Gastrocnemius medialis (tissue), 4 donors: ENCODE data around the gene MRPL12.

Experiments
- POLR2A ChIP-seq, 2 donors: fragments of 450-650 bp; IDR thresholded peaks; one replicate each; pipeline ENCODE4 v1.6.1; 2017; ENCODE audit warnings: antibody characterized with exemption in 2 of 2, mild to moderate bottlenecking in 2 of 2, moderate library complexity in 2 of 2
- TF ChIP-seq, protein P1 (sequence below), 5 experiments: fragments of 450-650 bp in 3 of 5; fragments of 200-600 bp in 2 of 5; sonication (generic) in 2 of 5; IDR thresholded peaks in 4 of 5; conservative IDR thresholded peaks in 1 of 5; 1 replicate in 4 of 5; 2 replicates in 1 of 5; pipeline ENCODE4 v1.5.1; 2016 to 2019; ENCODE audit warnings: antibody characterized with exemption in 5 of 5, mild to moderate bottlenecking in 3 of 5, moderate library complexity in 3 of 5

DNA sequence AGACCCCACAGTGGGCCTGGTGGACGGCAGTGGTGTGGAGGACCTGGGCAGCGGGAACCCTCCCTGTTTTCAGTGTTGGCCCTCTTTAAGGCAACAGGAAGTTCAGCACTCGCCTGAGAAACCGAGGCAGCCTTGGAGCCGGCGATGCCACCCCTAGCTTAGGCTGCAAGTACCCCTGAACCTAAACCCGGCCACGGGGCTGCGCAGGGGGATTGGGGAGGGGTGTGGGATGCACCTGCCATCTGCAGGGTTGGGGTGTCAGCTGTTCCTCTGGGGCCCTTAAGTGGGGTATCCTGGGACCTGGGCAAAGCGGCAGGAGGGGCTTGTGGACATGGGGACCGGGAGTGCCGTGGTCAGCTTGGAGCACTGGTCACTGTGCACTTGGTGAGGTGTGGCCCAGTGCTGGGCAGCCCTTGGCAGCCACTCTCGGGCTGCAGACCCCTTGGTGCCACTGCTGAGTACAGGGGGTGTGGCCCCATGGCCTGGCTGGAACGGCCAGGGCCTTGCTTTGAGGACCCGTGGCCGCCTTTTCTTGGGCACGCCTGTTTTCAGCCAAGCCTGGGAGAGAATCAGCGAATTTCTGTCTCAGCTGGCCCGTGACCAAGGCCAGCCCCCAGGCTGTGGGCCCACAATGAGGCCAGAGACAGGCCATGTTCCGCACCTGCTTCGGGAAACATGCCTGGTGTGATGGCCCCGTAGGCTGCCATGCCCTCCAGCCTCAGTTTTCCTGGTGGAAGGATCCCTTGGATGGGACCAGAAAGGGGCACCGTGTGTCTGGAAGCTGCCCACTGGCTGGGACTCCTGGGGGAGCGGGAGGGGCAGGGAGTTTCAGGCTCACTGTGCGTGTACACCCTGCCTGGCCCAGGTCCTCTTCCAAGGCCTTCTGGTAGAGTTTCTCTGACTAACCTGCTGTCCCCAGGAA is 4.8 kb downstream of the MRPL12 start:
- TF ChIP-seq, protein P1, sequence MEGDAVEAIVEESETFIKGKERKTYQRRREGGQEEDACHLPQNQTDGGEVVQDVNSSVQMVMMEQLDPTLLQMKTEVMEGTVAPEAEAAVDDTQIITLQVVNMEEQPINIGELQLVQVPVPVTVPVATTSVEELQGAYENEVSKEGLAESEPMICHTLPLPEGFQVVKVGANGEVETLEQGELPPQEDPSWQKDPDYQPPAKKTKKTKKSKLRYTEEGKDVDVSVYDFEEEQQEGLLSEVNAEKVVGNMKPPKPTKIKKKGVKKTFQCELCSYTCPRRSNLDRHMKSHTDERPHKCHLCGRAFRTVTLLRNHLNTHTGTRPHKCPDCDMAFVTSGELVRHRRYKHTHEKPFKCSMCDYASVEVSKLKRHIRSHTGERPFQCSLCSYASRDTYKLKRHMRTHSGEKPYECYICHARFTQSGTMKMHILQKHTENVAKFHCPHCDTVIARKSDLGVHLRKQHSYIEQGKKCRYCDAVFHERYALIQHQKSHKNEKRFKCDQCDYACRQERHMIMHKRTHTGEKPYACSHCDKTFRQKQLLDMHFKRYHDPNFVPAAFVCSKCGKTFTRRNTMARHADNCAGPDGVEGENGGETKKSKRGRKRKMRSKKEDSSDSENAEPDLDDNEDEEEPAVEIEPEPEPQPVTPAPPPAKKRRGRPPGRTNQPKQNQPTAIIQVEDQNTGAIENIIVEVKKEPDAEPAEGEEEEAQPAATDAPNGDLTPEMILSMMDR (IDR thresholded peaks at IDR 0.05 in 4 of 5, conservative IDR thresholded peaks at IDR 0.05 in 1 of 5) = no peak
- TF ChIP-seq POLR2A (IDR thresholded peaks at IDR 0.05) = no peak
